Measurements from ENCODE around the gene TCERG1.
"Not testable (repeated sequence)": the region's sequence is repeated elsewhere in the genome, so short reads cannot be mapped to it uniquely, and the experiment has no call there.

Gene TCERG1

DNA sequence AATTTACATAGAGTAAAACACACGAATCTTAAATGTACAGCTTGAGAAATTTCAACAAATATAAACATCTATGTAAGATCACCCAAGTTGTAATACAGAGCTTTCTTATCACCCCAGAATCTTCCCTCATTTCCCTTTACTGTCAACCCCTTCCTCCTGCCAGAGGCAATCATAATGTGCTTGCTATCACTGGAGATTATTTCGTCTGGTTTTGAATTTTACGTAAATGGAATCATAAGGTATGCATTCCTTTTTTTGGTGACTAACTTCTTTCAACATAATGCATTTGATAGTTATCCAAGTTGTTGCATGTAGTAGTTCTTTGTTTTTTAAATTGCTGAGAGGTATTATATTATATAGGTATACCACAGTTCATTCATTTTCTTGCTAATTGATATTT is 106.3 kb downstream of the TCERG1 start:
- Mint-ChIP-seq H3K27me3 (ENCODE audit: low read depth) (peaks cover 9% of the 10 kb centered on the region), H3K4me3 (no peak overlapping the region), H3K9me3 (no peaks in the 10 kb centered on the region), H3K4me1 (ENCODE audit: low read depth) (no peaks in the 10 kb centered on the region), H3K36me3 (ENCODE audit: low read depth) (no peaks in the 10 kb centered on the region), H3K27ac (no peak overlapping the region)

DNA sequence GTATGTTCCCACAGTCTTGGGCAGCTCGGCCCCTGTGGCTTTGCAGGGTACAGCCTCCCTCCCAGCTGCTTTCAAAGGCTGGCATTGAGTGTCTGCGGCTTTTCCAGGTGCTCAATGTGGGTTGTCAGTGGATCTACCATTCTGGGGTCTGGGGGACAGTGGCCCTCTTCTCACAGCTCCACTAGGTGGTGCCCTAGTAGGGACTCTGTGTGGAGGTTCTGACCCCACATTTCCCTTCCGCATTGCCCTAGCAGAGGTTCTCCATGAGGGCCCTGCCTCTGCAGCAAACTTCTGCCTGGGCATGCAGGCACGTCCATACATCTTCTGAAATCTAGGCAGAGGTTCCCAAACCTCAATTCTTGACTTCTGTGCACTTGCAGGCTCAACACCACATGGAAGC is 109.8 kb downstream of the TCERG1 start:
- H3K36me3 Mint-ChIP-seq (ENCODE audit: low read depth); H3K4me3 Mint-ChIP-seq; H3K9me3 Mint-ChIP-seq; H3K4me1 Mint-ChIP-seq (ENCODE audit: low read depth); H3K27ac Mint-ChIP-seq: not testable (repeated sequence)
- peaks cover 14% of the 10 kb centered on the region for H3K27me3 Mint-ChIP-seq (ENCODE audit: low read depth)

DNA sequence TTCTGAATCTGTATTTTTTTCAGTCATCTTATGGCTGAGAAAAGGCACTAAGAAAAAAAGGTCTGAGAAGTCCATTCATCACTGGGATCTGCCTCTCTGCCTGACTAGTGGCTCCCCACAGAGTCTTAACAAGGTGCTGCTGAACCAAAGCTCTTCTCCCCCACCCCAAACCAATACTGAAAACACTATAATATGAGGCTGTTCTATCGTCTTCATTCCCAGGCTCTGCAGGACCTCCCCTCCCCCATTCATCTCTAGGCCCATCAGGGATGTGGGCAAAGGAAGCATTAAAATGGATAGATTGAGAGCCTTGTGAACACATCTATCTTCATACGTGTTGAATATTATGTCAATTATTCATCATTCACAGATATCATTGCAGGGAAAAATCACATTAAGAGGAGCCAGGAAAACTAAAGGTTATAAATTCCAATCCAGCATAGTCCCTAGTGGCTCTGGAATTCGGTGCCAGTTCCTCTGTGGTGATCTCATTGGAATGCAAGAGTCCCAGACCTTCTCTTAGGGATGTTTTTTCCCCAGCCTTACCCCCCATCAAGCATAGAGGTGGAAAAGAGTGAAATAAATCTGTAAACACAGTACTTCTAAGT is 113.2 kb downstream of the TCERG1 start:
- H3K9me3 Mint-ChIP-seq = no peaks in the 10 kb centered on the region
- no peak overlapping the region for H3K27ac Mint-ChIP-seq
- H3K4me1 Mint-ChIP-seq (ENCODE audit: low read depth) = no peaks in the 10 kb centered on the region
- no peaks in the 10 kb centered on the region for H3K36me3 Mint-ChIP-seq (ENCODE audit: low read depth)
- H3K27me3 Mint-ChIP-seq (ENCODE audit: low read depth) = peaks cover 11% of the 10 kb centered on the region
- no peak overlapping the region for H3K4me3 Mint-ChIP-seq
